Calu3 (cell line): ENCODE data around the gene RAPGEF4. TPM values are rescaled to one million over a fixed set of nuclear protein-coding genes. Genes with fewer than 3 reads are reported as not detected.

Experiments used
- BruUV-seq: library from RNA; stranded (reverse); fragments of 400-500 nt; replicated peaks from 2 replicates; lab custom pipeline; 2021; lab: Mats Ljungman, UMichigan
- CTCF ChIA-PET: fragments of 300-600 bp; sonication (Branson Sonifier 250); formaldehyde crosslinking; loops from one replicate; lab custom pipeline; 2022; ENCODE audit warnings: antibody characterized with exemption; lab: Charles Lee
- DNase-seq: peaks from one replicate; pipeline ENCODE4 v3.0.0; 2022
- H3K27ac Mint-ChIP-seq: one replicate; pipeline ENCODE4 v1.8.0; 2022; ENCODE audit warnings: mixed read lengths; ENCODE audit not compliant: unreplicated experiment
- H3K27me3 Mint-ChIP-seq: one replicate; pipeline ENCODE4 v1.8.0; 2022; ENCODE audit warnings: mixed read lengths; ENCODE audit not compliant: unreplicated experiment
- H3K36me3 Mint-ChIP-seq: one replicate; pipeline ENCODE4 v1.8.0; 2022; ENCODE audit warnings: mild to moderate bottlenecking, moderate library complexity, mixed read lengths; ENCODE audit not compliant: insufficient read depth, unreplicated experiment
- H3K4me1 Mint-ChIP-seq: one replicate; pipeline ENCODE4 v1.8.0; 2022; ENCODE audit warnings: mild to moderate bottlenecking, low read depth, mixed read lengths; ENCODE audit not compliant: unreplicated experiment
- H3K4me3 Mint-ChIP-seq: one replicate; pipeline ENCODE4 v1.8.0; 2022; ENCODE audit warnings: mild to moderate bottlenecking, low read depth, moderate library complexity, mixed read lengths; ENCODE audit not compliant: unreplicated experiment
- H3K9me3 Mint-ChIP-seq: one replicate; pipeline ENCODE4 v1.8.0; 2022; ENCODE audit warnings: low read depth, mixed read lengths; ENCODE audit not compliant: unreplicated experiment
- intact Hi-C: fragments of 100-400 bp; cut with micrococcal nuclease; formaldehyde crosslinking; loops from one replicate; pipeline ENCODE4 v1.10.0; 2022; ENCODE audit not compliant: unreplicated experiment
- total RNA-seq: library from RNA; stranded (reverse); gene quantifications from 2 replicates; pipeline ENCODE4 v1.2.3, GENCODE V29; 2022
- TF ChIP-seq, protein P1 (sequence below): fragments of 200-600 bp; IDR thresholded peaks from one replicate; pipeline ENCODE4 v1.8.0; 2022; ENCODE audit warnings: antibody characterized with exemption; ENCODE audit not compliant: unreplicated experiment

The RAPGEF4 gene
- total RNA-seq, 1 experiment from 2014 or later: 1.8 TPM

DNA sequence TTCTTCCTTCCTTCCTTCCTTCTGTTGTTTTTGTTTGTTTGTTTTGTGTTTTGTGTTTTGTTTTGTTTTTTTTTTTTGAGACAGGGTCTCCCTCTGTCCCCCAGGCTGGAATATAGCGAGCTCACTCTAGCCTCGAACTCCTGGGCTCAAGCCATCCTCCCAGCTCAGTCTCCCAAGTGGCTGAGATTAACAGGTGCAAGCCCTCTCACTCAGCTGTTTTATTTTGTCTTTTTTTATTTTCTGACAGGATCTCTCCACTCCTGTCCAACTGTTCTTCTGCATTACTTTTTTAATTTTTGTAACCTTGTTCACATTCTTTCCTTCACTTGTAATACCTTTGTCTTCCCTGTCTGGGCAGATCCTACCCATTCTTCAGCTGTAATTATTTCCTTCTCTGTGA, 363.6 kb downstream of the RAPGEF4 start:
- TF ChIP-seq, protein P1, sequence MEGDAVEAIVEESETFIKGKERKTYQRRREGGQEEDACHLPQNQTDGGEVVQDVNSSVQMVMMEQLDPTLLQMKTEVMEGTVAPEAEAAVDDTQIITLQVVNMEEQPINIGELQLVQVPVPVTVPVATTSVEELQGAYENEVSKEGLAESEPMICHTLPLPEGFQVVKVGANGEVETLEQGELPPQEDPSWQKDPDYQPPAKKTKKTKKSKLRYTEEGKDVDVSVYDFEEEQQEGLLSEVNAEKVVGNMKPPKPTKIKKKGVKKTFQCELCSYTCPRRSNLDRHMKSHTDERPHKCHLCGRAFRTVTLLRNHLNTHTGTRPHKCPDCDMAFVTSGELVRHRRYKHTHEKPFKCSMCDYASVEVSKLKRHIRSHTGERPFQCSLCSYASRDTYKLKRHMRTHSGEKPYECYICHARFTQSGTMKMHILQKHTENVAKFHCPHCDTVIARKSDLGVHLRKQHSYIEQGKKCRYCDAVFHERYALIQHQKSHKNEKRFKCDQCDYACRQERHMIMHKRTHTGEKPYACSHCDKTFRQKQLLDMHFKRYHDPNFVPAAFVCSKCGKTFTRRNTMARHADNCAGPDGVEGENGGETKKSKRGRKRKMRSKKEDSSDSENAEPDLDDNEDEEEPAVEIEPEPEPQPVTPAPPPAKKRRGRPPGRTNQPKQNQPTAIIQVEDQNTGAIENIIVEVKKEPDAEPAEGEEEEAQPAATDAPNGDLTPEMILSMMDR: no peak
- no peak for DNase-seq
- Mint-ChIP-seq H3K27me3 (no peaks in the 10 kb centered on the region), H3K9me3 (no peaks in the 10 kb centered on the region), H3K4me1 (peaks cover 12% of the 10 kb centered on the region), H3K27ac (peak overlapping the region; percentile 8), H3K4me3 (no peak overlapping the region), H3K36me3 (peaks cover 4% of the 10 kb centered on the region)
- no TSS peak for BruUV-seq
- intact Hi-C loops: no loop called here
- CTCF ChIA-PET: interaction anchor here (0.6 kb wide), 1 partner anchor 1176 kb away, joined by 3 read pairs; no protein-coding TSS in a partner anchor

DNA sequence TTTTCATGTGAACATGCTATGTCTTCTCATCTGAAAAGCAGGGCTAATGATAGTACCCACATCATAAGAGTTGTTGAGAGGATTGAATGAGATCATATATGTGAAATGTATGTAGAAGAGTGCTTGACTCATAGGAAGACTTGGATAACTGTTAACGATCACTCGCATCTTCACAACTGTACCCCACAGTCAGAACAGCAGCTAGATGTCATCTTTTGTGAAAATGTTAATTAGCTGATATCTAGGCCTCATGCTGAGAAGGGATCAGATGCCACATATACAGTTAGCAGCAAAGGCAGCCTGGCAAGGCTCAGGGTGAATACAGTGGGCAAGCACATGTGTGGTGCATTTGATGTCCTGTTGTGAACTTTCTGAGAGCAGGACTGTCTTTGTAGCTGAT, 364.2 kb downstream of the RAPGEF4 start:
- intact Hi-C loops: no loop called here
- Mint-ChIP-seq H3K27ac (peak overlapping the region; percentile 8), H3K9me3 (no peaks in the 10 kb centered on the region), H3K4me3 (no peak overlapping the region), H3K27me3 (no peaks in the 10 kb centered on the region), H3K4me1 (peaks cover 12% of the 10 kb centered on the region), H3K36me3 (no peaks in the 10 kb centered on the region)
- TF ChIP-seq, protein P1: no peak
- BruUV-seq: no TSS peak
- CTCF ChIA-PET: interaction anchor here (0.6 kb wide), 1 partner anchor 1176 kb away, joined by 3 read pairs; no protein-coding TSS in a partner anchor
- DNase-seq: no peak

DNA sequence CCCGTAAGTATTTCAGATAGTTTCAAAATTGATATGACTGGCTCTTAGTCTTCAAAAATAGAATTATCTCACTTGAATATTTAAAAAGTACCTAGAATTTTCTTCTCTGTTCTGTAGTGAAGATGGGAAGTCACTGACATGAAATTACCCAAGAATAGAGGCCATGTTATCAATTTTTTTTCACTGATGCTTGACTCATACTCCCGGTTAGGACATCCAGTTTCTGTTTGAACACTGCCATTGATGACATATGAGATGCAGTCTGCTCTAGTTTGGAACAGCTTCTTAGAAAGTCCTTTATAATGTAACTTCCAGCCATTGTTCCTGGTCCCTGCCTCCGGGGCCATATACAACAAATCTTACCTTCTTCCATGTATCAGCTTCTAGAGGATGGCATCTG, 366.0 kb downstream of the RAPGEF4 start:
- intact Hi-C loops: no loop called here
- no peak overlapping the region for H3K4me3 Mint-ChIP-seq
- H3K9me3 Mint-ChIP-seq: no peaks in the 10 kb centered on the region
- H3K36me3 Mint-ChIP-seq: no peaks in the 10 kb centered on the region
- BruUV-seq: no TSS peak
- no peak for DNase-seq
- H3K27me3 Mint-ChIP-seq: no peaks in the 10 kb centered on the region
- no peak overlapping the region for H3K27ac Mint-ChIP-seq
- CTCF ChIA-PET: no interaction called here
- TF ChIP-seq, protein P1: no peak
- peaks cover 25% of the 10 kb centered on the region for H3K4me1 Mint-ChIP-seq

Other genes starting within 250 kb of the RAPGEF4 start
- 13.0 and 16.8 TPM in 2 replicates for gene PDK1, start 179.8 kb upstream of the RAPGEF4 start, total RNA-seq